DOHH2 (cell line): Measurements from ENCODE around the gene SMIM43.

Experiments
- H3F3A ChIP-seq: fragments of 200-600 bp; sonication (generic), shearing (Covaris generic); 2 replicates; pipeline ENCODE4 v1.6.0; 2016; ENCODE audit warnings: antibody characterized with exemption, mild to moderate bottlenecking; ENCODE audit not compliant: control insufficient read depth, insufficient read depth
- H3K27ac ChIP-seq: fragments of 200-600 bp; sonication (generic); 2 replicates; pipeline ENCODE4 v1.5.1; 2014; ENCODE audit warnings: low read depth, mild to moderate bottlenecking, low read length, moderate library complexity
- H3K27me3 ChIP-seq: fragments of 200-600 bp; sonication (generic); 2 replicates; pipeline ENCODE4 v1.6.1; 2014; ENCODE audit warnings: mild to moderate bottlenecking, low read length, mixed read lengths; ENCODE audit not compliant: control insufficient read depth
- H3K36me3 ChIP-seq: fragments of 200-600 bp; sonication (generic); 2 replicates; pipeline ENCODE4 v1.6.1; 2014; ENCODE audit warnings: mild to moderate bottlenecking, low read length, moderate library complexity, mixed read lengths; ENCODE audit not compliant: control insufficient read depth
- H3K4me1 ChIP-seq: fragments of 200-600 bp; sonication (generic); 2 replicates; pipeline ENCODE4 v1.6.1; 2014; ENCODE audit warnings: mild to moderate bottlenecking, low read length, mixed read lengths; ENCODE audit not compliant: control insufficient read depth
- H3K4me2 ChIP-seq: fragments of 200-600 bp; sonication (generic); 2 replicates; pipeline ENCODE4 v1.6.0; 2014; ENCODE audit warnings: mild to moderate bottlenecking, low read length, moderate library complexity
- H3K4me3 ChIP-seq: fragments of 200-600 bp; sonication (generic); 2 replicates; pipeline ENCODE4 v1.5.1; 2014; ENCODE audit warnings: mild to moderate bottlenecking, low read length, mixed read lengths
- H3K79me2 ChIP-seq: fragments of 200-600 bp; sonication (generic); 2 replicates; pipeline ENCODE4 v1.6.1; 2014; ENCODE audit warnings: mild to moderate bottlenecking, low read length, mixed read lengths; ENCODE audit not compliant: control insufficient read depth
- H3K9me2 ChIP-seq: fragments of 200-600 bp; sonication (generic); replicated peaks from 2 replicates; pipeline ENCODE4 v1.6.1; 2014; ENCODE audit warnings: mild to moderate bottlenecking, low read length, mixed read lengths; ENCODE audit not compliant: control insufficient read depth
- H3K9me3 ChIP-seq: fragments of 200-600 bp; sonication (generic); 2 replicates; pipeline ENCODE4 v1.6.1; 2014; ENCODE audit warnings: antibody characterized with exemption, low read length, mixed read lengths; ENCODE audit not compliant: control insufficient read depth, insufficient read depth
- H4K20me1 ChIP-seq: fragments of 200-600 bp; sonication (generic); 2 replicates; pipeline ENCODE4 v1.6.0; 2014; ENCODE audit warnings: low read depth, mild to moderate bottlenecking, antibody characterized with exemption, low read length, moderate library complexity; ENCODE audit not compliant: control insufficient read depth, insufficient read depth
- EZH2phosphoT487 ChIP-seq: fragments of 200-600 bp; sonication (generic); IDR thresholded peaks from 2 replicates; pipeline ENCODE4 v1.6.1; 2017; ENCODE audit warnings: borderline replicate concordance, mild to moderate bottlenecking, antibody characterized with exemption, low read length, moderate library complexity, mixed read lengths
- TF ChIP-seq, protein P1 (sequence below): fragments of 200-600 bp; sonication (generic); IDR thresholded peaks from one replicate; pipeline ENCODE4 v1.5.1; 2014; ENCODE audit warnings: antibody characterized with exemption, mild to moderate bottlenecking, low read depth, low read length; ENCODE audit not compliant: poor library complexity, severe bottlenecking

The SMIM43 gene

DNA sequence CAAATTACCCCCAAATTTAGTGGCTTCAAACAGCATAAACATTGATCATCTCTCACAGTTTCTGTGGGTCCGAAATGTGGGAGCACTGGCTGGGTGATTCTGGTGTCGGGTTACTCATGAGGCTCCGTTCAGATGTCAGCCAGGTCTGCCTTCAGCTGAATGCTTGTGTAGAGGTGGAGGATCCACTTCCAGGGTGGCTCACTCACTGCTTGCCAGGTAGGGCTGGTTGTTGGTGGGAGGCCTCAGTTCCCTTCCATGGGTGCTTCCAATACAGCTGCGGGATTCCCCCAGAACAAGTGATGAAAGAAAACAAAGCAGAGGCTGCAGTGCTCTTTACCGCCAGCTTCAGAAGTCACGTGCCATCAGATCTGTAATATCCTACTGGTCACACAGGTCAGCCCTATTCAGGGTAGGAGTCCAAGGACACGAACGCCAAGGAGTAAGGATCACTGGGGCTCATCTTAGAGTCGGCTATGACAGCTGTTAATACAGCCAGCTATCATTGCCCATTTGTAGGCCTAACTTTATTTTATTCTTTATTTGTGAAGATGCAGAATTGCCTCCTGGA lies 1.1 kb upstream of the SMIM43 start:
- Histone ChIP-seq H3F3A (no peaks in the 10 kb centered on the region), H3K79me2 (no peaks in the 10 kb centered on the region), H4K20me1 (no peaks in the 10 kb centered on the region), H3K36me3 (no peaks in the 10 kb centered on the region), H3K4me3 (no peak overlapping the region), H3K9me3 (no peaks in the 10 kb centered on the region), H3K4me2 (no peak overlapping the region), H3K9me2 (no peaks in the 10 kb centered on the region), H3K27ac (no peak overlapping the region), H3K4me1 (no peaks in the 10 kb centered on the region), H3K27me3 (no peaks in the 10 kb centered on the region)
- TF ChIP-seq, protein P1, sequence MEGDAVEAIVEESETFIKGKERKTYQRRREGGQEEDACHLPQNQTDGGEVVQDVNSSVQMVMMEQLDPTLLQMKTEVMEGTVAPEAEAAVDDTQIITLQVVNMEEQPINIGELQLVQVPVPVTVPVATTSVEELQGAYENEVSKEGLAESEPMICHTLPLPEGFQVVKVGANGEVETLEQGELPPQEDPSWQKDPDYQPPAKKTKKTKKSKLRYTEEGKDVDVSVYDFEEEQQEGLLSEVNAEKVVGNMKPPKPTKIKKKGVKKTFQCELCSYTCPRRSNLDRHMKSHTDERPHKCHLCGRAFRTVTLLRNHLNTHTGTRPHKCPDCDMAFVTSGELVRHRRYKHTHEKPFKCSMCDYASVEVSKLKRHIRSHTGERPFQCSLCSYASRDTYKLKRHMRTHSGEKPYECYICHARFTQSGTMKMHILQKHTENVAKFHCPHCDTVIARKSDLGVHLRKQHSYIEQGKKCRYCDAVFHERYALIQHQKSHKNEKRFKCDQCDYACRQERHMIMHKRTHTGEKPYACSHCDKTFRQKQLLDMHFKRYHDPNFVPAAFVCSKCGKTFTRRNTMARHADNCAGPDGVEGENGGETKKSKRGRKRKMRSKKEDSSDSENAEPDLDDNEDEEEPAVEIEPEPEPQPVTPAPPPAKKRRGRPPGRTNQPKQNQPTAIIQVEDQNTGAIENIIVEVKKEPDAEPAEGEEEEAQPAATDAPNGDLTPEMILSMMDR, result no peak
- no peak for TF ChIP-seq EZH2phosphoT487

DNA sequence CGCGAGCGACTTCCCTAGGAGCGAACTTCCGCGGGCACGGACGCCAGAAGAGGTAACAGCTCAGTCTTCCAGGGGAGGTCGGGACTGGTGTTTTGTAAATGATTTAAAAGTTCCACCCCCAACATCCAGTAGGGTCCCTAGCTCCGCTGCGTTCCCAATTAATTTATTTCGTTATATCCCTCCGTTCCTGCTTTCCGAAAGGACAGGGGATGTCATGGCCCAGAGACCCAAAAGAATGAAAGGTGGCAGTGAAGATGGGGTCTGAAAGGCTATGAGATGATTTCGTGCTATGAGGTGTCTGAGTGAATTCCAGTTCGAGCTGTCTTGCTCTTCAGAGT lies 373 bp upstream of the SMIM43 start:
- H3K4me2 ChIP-seq, result no peak overlapping the region
- TF ChIP-seq, protein P1, result no peak
- no peak for TF ChIP-seq EZH2phosphoT487
- H3K9me3 ChIP-seq, result no peaks in the 10 kb centered on the region
- H3K27ac ChIP-seq, result no peak overlapping the region
- no peaks in the 10 kb centered on the region for H3F3A ChIP-seq
- no peaks in the 10 kb centered on the region for H3K4me1 ChIP-seq
- H3K4me3 ChIP-seq, result no peak overlapping the region
- H3K9me2 ChIP-seq, result no peaks in the 10 kb centered on the region
- H3K79me2 ChIP-seq, result no peaks in the 10 kb centered on the region
- no peaks in the 10 kb centered on the region for H3K27me3 ChIP-seq
- H3K36me3 ChIP-seq, result no peaks in the 10 kb centered on the region
- no peaks in the 10 kb centered on the region for H4K20me1 ChIP-seq

DNA sequence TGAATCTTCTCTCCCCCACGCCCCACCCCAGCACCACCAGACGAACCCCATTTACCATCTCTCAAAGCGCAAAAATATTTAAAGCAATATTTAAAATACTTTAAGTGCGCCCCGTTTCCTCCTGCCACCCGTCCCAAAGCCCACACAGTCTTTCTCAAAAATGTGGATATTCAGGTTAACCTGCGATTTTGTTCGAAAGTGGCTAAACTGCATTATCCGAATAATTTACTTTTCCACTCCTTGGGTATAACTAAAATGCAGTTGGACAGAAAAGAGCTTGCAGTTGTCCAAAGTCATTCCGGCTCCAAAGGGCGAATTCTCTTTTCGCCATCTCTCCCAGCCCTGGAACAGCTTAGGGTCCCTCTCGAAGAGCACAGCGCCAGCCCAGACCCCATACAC lies 662 bp downstream of the SMIM43 start:
- H3K9me2 ChIP-seq, result no peaks in the 10 kb centered on the region
- H3K36me3 ChIP-seq, result no peaks in the 10 kb centered on the region
- no peaks in the 10 kb centered on the region for H3K79me2 ChIP-seq
- H3K4me1 ChIP-seq, result no peaks in the 10 kb centered on the region
- H3K4me2 ChIP-seq, result no peak overlapping the region
- H3K27ac ChIP-seq, result no peak overlapping the region
- no peaks in the 10 kb centered on the region for H3K9me3 ChIP-seq
- H3K4me3 ChIP-seq, result no peak overlapping the region
- peaks cover 8% of the 10 kb centered on the region; the same call in 1 of the 2 replicates for H3K27me3 ChIP-seq
- H4K20me1 ChIP-seq, result no peaks in the 10 kb centered on the region
- TF ChIP-seq EZH2phosphoT487, result no peak
- TF ChIP-seq, protein P1, result no peak
- H3F3A ChIP-seq, result no peaks in the 10 kb centered on the region

DNA sequence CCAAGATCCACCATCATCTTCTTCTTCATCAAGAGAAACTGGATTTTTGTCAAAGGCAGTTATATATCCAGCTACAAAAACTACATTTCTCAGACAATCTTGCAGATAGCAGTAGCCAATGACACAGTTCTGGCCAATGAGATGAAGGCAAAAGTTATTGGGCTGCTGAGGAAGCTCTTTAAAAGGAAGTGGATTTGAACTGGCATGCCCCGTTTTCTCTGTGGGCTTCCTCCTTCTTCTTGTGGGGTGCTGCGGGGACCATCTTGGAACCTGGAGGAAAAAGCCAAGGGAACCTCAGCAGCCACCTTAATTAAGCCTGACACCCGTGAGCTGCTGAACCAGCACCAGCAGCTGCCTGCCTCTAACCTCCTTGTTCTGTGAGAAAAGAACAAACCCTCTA lies 4.8 kb downstream of the SMIM43 start:
- Histone ChIP-seq H3K9me2 (no peaks in the 10 kb centered on the region), H3K4me2 (no peak overlapping the region), H3K27me3 (peaks cover 8% of the 10 kb centered on the region; the same call in 1 of the 2 replicates), H3K4me3 (no peak overlapping the region), H3K27ac (no peak overlapping the region), H3K36me3 (no peaks in the 10 kb centered on the region), H3F3A (no peaks in the 10 kb centered on the region), H3K79me2 (no peaks in the 10 kb centered on the region), H3K9me3 (no peaks in the 10 kb centered on the region), H4K20me1 (no peaks in the 10 kb centered on the region), H3K4me1 (no peaks in the 10 kb centered on the region)
- TF ChIP-seq, protein P1, result no peak
- no peak for TF ChIP-seq EZH2phosphoT487
